ENCODE results near the gene SH2B3.
"Not testable (repeated sequence)": the region's sequence is repeated elsewhere in the genome, so short reads cannot be mapped to it uniquely, and the experiment has no call there.

Gene SH2B3

DNA sequence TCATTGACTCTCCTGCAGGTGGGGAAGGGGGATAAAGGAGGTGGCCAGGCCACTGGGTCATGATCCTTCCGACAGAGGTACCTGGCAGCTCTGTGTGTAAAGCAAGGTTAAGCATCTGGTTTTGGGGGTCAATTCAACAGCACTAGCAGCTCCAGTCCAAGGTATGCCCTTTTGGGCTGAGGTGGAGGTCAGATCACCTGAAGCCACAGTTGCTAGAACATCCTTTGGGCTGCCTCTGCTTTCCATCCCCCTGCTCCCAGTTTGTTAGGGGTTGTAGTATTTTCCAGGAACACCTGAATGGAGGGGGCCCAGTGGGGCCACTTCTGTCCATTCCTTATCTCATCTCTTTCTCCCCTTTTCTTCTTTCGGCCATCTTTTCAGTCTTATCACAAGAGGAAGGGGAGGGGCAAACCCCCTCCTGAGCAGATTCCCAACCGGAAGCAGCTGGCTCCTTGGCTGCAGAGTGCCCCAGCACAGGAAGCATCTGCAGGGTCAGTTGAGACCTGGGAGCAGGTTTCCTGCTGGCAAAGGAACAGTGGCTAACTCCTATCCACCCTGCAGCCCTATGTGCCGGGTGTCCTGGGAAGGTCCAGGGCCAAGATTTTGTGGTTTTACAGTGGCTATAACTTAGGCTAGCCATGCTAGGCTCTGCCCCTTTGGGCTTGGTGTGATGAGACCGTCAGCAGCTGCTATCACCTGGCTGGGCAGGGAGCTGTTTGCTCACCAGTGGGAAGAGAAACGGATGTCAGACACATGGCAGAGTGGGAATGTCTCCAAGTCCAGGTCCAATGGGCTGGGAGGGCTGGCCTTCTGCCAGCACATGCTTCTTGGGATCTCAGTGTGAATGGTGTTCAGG is 40.2 kb downstream of the SH2B3 start:
- no peak for DNase-seq

DNA sequence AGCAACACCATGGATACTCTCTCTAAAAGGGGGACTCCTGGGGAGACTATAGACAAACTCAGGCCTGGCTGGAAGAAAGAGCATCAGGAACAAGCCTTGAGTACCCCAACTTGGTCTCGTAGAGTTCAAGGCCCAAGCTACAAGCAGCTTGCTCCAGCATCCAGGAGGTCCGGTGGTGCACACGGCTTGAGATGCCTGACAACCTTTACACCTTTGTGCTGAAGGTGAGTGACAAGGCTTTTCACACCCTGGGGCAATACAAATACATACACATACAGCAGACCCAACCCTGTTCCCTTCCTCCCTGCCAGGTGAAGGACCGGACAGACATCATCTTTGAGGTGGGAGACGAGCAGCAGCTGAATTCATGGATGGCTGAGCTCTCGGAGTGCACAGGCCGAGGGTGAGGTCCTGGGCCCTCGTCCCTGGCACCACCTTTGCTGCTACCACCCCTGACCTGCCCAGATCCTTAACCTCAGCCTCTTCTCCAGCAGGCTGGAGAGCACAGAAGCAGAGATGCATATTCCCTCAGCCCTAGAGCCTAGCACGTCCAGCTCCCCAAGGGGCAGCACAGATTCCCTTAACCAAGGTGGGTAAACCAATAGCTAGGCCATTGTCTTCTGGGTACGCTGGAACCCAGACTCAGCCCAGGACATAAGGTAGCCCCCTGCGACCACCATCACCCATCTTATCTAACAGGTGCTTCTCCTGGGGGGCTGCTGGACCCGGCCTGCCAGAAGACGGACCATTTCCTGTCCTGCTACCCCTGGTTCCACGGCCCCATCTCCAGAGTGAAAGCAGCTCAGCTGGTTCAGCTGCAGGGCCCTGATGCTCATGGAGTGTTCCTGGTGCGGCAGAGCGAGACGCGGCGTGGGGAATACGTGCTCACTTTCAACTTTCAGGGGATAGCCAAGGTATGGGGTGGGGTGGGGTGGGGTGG is 41.2 kb downstream of the SH2B3 start:
- DNase-seq, result no peak

DNA sequence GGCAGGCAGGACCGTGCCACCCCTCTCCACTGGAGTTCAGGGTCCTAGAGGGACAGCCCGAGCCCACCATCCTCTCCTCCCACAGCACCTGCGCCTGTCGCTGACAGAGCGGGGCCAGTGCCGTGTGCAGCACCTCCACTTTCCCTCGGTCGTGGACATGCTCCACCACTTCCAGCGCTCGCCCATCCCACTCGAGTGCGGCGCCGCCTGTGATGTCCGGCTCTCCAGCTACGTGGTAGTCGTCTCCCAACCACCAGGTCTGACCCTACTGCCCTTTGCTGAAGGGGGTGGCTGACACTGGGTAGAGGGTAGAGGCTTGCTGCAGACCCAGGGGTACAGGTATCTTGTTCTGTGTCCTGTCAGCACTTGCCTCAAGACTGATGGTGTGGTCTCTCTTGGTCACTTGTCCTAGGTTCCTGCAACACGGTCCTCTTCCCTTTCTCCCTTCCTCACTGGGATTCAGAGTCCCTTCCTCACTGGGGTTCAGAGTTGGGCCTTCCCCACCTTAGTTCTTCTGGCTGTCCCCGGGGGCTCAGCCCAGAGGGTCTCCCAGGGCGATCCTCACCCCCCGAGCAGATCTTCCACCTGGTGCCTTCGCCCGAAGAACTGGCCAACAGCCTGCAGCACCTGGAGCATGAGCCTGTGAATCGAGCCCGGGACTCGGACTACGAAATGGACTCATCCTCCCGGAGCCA is 42.0 kb downstream of the SH2B3 start:
- DNase-seq, result no peak

DNA sequence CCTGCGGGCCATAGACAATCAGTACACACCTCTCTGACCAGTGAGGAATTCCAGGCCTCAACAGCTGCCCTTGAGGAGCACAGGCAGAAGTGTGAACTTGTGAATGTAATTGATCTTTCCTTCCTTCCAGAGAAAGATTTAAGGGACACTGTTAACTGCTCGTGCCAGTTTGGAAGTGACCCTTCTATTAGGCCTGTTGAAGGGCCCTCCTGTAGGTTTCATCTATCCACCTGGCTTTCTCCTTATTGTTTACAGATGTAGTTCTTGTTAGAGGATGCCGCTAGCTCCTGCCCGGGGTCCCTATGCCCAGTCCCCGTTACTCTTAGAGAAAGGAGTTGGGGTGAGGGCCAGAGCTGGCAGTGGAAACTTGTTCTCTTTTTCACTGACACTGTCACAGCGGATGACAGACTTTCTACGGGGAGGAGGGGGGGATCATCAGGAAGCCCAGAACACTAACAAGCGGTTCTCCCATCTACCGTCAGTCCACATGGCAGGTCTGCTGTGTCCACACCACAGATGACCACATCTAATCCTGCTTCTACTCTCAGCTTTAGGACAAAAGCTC is 42.6 kb downstream of the SH2B3 start:
- no peak for DNase-seq

DNA sequence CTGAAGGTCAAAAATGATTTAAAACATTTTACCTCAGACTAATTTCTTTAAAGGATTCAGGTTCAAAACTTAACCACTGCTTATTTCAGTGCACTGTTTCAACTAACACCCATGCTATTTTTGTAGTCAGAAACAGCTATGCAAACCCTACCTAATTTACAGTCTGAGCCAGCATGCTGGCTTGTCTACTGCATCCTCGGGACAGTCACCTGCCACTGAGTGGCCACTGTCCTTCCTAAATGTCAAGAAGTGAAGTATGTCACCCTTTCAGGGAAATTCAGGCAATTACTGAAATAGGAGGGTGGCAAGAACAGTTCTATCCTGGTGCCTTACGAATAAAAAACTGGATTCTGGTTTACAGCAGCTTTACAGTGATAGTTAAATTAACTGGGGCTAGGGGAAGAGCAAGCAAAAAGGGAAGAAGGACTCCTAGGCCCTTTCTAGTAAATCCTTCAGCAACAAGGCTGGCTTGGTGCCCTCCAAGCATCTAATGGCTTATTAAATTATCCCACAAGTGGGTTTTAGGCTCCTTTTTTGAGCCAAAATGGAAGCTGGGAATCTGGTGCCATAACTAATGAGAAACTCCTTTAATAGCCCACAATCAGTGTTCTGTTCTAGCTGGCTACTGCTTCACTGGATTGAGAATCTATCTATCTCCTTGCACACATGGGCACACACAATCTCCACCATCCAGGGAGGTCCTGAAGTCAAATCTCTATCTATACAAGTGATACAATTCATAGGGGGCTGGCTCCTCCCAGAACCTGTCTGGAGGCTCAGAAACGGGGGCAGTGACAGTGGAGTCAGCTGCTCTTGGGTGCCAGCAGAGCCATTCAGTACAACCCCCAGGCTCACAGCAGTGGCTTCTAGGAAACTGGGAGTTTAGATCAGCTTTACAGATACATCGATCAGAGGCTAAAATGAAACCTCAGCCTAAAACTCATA is 43.4 kb downstream of the SH2B3 start:
- no peak for DNase-seq

DNA sequence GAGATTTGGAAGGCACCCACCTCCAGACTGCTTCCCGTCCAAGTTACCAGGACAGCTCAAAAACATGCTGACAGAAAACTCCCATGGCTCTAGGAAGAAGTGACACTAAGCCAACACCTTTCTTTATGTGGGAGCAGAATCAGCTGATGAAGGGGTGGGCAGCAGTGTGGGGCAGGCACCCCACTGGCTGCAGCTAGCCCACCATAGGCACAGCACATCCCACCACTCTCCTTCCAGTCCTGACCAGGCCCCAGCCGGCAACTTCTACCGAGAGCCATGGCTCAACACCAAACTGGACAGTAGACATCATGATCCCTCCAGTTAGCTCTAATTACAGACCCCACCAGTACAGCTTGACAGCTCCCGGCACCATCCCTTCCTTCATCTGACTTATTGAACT is 45.0 kb downstream of the SH2B3 start:
- DNase-seq, result no peak

DNA sequence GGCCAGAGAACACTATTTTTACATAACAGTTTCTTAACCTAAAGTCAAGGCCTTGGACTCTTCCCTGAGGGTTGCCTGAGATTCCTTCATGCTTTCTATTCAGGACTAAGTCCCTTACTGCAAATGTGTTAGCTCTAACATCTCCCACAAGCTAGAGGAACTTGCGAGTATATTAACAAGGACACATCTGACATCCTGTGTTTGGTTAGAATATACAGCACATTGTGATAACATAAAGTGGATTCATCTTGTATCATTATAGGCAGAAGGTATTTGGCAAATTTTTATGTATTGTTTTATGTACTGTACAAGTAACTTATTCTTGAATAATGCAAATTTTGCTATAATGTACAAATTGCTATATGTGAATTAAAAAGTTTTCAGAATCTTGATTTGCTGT is 45.5 kb downstream of the SH2B3 start:
- DNase-seq, result no peak

DNA sequence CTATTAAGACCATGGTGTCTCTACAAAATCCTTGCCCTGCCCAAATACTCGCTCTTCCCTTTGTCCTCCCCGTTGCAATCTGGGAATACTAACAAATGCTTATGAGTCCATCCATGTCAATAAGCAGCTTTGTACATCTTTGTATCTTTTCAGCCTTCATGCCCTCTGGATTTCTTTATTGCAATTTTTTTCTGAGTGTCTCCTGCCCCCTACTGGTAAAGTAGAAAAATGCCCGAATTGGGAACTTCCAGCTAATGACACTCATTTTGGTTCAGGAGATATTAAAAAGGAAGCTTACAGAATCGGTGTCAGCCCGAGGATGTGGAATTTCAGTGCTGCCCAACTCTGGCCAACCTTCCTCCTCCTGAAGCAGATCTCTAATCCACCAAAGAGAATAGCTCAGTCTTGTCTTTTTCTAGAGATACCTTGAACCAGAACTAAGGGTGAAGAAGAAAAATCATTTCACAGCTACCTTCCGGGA is 46.0 kb downstream of the SH2B3 start:
- DNase-seq, result no peak

DNA sequence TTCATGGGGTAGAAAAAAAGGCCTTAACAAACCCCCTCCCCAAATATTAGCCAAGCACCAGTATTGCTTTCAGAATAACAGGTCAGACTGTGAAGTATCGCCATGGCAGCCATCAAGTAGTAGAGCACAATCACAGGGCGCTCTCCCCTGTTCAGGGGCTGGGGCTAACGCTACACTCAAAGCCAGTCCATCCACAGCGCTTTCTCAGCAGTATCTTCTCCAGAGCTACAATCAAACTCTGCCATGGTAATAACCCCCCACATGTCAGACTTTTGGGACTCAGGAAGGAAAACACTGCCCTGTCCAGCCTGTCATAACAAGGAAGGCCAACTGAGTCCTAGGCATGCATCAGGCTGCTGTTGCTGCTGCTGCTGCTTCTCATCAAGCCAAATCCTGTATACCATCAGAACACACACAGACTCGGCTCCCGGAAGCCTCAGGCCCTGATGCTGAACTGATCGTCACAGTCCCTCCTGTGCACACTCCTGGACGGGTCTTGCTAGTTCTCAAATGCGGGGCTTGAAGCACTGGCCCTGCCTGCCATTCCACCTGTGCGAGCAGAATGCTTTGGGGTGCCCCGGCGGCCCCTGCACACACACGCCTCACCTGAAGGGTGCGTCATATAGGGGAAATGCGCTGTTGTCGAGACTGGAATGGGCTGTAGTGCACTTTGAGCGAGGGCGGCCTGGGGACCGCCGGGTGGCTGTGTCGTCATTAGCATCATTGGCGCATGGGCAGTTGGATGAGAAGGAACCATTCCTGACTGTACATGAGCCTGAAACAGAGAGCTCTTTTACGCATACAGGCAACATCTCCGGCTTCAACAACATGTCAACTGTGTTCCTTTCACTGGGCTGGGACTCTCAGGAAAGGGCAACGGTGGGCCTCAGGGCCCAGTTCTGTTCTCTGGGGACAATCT is 47.6 kb downstream of the SH2B3 start:
- no peak for DNase-seq

DNA sequence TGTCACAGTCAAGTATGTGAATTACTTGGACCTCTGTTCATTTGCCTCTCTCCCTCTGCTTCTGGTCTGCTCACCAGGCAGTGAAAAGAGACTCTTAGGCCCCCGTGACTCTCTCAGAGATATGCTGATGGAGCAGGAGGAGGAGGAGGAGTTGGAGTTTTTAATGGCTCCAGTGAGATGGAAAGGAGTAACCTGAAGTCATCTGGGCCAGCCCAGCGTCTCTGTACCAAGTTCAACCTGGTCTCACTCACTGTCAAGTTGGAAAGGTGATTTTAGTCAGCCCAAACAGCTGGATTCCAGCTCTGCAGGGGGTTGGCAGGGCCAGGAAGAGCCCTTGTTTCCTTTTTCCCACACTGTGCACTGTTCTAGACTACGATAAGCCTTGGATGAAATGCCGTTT is 48.6 kb downstream of the SH2B3 start:
- no peak for DNase-seq

DNA sequence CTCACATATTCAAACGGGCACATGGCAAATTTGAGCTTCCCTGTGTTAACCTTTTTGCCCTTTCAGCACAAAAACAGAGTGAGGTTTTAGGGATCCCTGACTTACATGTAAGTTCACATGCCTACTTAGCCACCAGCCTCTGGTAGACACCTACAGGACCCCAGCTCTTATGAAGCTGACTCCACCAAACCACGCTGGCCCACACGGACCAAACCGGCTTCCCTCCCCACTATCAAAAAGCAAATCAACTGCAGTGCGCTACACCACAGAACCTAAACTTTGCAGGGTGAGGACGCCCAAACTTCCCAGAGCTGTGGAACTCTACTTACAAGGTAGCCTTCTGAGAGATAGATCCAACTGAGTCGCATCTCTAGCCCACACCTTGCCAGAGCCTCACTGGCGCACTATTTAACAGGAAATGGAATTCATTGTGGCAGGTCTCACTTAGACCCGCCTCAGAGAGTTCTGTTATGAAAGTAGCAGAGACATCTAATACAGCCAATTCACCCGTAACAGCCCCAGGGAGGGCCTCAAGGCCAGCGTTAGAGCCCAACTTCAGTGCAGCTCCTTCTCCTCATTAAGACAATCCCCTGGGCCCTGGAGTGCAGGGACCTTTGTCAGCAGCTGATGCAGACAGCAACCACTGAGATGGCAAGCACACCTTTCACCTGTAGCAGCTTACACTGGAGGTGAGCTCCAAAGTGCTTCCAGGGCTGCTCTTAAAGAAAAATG is 49.2 kb downstream of the SH2B3 start:
- no peak for DNase-seq

DNA sequence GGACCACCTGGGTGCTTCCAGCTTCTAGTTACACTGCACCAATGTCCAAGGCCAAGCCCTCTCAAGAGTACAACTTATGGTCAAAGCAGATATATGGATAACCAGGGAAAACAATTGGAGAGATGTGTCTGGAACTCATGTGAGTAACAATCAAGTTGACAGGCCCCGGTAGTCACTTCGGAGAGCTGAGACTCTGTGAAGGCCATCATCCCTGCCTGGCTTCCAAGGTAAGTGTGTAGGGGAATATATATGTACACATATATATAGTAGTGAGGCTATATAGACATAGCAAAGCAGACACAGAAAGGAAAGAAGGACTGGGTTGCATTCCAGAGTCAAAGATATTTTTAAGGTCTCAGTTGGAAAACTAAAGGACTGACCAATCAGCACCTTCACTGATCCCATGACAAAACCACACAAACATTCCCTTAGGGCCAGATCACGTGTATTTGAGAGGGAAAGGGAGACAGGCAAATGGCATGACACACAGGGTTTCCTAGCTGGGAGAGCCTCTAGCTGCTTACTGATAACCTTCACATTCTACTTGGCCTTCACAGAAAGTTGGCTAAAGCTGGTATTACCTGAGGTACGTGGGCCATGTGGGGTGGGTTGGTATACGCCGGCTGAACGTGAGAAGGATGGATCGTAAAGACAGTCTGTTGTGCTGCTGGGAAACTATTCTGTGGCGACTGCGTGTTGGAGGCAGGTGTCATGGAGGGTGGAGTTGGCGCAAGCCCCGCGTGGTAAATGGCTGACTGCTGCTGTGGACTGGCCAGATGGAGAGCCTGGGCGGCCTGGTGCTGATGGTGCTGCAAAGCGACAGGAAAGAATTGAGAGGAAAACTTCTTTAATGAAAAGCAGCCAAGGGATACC is 50.0 kb downstream of the SH2B3 start:
- no peak for DNase-seq

DNA sequence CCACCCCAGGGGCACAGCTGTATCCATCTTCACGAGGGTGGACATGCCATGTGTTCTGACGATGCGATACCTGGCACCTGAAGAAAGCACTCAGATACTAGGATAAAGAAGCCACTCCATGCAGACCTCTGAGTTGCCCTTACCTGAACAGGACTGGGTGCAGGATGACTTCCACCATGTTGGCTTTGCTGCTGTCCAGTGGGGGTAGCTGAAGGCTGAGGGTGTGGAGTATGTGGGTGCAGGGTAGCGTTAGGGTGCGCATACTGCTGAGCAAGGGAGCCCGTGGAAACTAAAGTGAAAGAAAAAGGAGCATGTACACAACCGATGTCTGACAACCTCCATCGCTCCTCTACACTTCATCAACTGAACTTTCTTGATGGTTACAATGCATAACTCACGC is 51.3 kb downstream of the SH2B3 start:
- no peak for DNase-seq

DNA sequence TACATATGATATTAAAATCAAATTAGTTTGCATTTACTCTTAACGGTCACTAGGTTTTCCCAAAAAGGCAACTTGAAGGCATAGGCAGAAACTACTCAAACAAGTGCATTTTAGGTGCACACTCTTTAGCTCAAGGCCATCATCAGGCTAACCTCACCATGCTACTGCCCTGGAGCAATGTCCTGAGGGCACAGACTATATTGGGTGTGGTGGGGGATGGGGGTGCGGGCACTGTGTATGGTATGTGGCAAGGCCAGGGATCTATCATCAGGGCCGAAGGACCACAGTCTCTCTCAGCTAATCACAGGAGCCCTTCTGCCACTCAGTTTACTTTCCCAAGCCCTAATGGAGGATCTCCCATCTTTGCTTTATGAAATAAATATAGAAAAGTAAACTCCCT is 51.9 kb downstream of the SH2B3 start:
- DNase-seq, result no peak

DNA sequence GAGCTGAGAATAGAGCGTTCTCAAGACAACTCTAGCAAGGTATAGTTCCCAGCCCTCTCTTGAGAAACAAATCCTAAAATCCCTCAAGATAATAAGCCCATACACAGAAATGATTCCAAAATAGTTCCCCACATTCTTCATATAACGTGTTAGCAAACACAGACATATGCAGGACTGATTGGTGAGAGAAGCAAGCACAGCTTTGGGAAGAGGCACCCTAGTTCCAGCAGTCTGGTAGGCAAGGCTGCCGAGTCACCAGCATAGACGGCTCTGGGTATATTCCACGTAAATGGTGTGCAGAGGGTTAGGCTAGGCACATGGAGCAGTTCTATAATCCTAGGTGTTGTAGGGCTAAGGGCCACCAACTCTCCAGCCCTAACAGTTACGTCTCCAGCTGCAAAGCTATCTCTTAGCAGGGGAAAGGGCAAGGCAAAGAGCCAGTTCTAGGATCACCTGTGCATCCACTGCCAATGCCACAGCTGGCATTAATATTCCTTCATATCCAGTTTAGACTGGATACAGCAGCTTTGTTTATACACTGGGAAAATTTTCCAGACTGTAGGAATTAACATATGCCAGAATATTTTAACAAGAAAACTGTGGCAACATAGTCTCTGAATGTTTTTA is 52.9 kb downstream of the SH2B3 start:
- DNase-seq, result no peak

DNA sequence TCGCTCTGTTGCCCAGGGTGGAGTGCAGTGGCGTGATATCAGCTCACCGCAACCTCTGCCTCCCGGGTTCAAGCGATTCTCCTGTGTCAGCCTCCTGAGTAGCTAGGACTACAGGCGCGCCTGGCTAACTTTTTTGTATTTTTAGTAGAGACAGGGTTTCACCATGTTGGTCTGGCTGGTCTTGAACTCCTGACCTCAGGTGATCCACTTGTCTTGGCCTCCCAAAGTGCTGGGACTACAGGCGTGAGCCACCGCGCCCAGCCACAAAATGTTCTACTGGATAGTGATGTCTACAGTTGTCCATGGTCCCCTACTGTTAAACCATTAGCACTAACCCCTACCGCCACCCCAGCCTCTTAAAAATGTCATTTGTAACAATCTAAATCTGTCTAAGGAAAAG is 54.4 kb downstream of the SH2B3 start:
- not testable (repeated sequence) for DNase-seq

DNA sequence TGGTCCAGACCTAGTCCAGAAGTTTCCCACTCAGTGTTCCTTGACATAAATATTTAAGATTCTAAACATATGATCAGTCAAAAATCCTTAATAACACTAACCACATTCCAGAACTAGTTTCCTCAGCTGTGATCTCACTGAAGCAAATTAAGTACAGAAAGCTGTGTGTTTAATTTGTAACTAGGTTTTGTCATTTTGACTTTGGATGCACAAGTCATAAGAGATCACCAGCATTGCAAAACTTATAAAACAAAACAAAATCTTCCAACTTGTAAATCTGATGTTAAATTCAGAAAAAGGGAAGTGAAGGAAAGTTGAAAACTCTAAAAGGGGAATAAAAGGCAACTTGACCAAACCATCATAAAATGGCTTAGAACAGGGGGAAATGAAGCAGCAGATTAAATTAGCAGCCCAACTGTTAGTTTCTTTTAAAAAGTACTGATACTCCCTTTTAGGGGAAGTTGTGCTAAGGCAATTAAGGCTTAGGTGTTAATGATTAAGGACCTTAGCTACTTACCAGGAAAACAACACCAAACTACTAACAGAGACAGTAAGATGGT is 56.6 kb downstream of the SH2B3 start:
- no peak for DNase-seq

All from activated naive CD4-positive, alpha-beta T cell treated with Interleukin-2 at 50 U/mL for 16 hours (primary cell).